Gastrocnemius medialis (tissue), 4 donors: ENCODE measurements around the gene PAPPA.

Source experiments
- POLR2A ChIP-seq, 2 donors: fragments of 450-650 bp; IDR thresholded peaks; one replicate each; pipeline ENCODE4 v1.6.1; 2017; ENCODE audit warnings: antibody characterized with exemption in 2 of 2, mild to moderate bottlenecking in 2 of 2, moderate library complexity in 2 of 2
- TF ChIP-seq, protein P1 (sequence below), 5 experiments: fragments of 450-650 bp in 3 of 5; fragments of 200-600 bp in 2 of 5; sonication (generic) in 2 of 5; IDR thresholded peaks in 4 of 5; conservative IDR thresholded peaks in 1 of 5; 1 replicate in 4 of 5; 2 replicates in 1 of 5; pipeline ENCODE4 v1.5.1; 2016 to 2019; ENCODE audit warnings: antibody characterized with exemption in 5 of 5, mild to moderate bottlenecking in 3 of 5, moderate library complexity in 3 of 5

DNA sequence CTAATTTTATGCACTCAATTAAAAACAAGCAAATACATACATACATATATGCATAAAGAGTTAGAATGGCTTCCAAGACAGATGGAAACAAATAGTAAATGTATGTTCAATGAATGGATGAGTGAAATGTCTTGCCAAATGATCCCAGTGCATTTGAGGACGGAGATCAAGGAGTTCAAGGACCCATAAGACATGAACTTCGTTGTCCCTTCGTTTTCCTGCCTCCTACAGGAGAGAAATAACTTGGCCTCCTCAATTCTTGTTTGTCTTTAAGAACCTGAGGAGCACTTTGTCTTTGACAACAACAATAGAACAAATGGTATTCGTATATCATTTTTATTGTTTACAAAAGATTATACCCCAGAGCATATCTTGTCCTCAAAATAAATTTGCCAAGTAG lies 2.4 kb upstream of the PAPPA start:
- no peak for TF ChIP-seq POLR2A (IDR thresholded peaks at IDR 0.05)
- TF ChIP-seq, protein P1, sequence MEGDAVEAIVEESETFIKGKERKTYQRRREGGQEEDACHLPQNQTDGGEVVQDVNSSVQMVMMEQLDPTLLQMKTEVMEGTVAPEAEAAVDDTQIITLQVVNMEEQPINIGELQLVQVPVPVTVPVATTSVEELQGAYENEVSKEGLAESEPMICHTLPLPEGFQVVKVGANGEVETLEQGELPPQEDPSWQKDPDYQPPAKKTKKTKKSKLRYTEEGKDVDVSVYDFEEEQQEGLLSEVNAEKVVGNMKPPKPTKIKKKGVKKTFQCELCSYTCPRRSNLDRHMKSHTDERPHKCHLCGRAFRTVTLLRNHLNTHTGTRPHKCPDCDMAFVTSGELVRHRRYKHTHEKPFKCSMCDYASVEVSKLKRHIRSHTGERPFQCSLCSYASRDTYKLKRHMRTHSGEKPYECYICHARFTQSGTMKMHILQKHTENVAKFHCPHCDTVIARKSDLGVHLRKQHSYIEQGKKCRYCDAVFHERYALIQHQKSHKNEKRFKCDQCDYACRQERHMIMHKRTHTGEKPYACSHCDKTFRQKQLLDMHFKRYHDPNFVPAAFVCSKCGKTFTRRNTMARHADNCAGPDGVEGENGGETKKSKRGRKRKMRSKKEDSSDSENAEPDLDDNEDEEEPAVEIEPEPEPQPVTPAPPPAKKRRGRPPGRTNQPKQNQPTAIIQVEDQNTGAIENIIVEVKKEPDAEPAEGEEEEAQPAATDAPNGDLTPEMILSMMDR (IDR thresholded peaks at IDR 0.05 in 4 of 5, conservative IDR thresholded peaks at IDR 0.05 in 1 of 5), result no peak
